ENCODE results near the gene CRK.
"Not testable (repeated sequence)": the region's sequence is repeated elsewhere in the genome, so short reads cannot be mapped to it uniquely, and the experiment has no call there.

Gene CRK

DNA sequence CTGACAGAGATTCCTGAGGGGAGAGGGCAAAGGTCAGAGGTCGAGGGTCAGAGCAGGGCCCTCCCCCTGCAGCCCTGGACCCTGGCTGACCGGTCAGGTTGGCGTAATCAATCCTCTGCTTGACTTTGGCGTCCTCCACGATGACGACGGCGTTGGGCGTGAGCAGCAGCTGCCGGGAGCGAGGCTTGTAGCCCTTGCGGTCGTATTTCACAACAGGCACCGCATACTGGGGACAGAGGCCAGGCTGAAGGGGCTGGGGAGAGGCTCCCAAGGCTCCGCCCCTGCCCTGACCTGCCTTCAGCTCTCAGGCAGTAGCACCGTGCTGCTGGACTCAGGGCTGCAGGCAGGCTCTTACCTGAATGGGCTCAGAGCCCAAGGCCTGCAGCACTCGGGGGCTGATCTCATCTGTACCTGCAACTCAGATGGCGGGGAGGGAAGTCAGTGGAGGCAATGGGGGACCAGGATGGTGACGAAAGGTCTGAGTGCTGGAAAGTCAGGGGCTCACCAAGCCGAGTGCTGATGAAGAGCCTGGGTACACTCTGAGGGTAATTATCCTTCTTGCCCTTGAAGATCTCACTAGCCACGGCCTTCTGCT, 12.0 kb upstream of the CRK start:
- DNase-seq (ENCODE audit: low read depth in 4 of 4, low spot score in 1 of 4): no peak

DNA sequence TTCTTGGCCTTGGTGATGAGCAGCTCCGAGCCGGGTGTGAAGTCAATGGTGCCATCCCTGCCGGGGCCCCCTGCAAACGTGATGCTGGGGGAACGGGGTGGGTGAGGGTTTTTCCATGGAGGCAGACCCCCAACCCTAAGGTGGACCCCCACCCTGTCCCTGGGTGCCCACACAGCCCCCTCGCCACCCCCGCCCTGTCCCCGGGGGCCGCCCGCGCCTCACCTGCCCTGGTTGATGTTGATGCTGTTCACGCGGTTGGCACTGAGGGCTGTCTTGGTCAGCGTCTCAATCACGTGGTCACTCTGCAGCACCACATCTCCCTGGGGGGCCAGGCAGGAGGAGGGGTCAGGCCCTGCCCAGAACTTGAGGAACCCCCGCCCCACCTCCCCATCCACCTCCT, 11.2 kb upstream of the CRK start:
- no peak for DNase-seq (ENCODE audit: low read depth in 4 of 4, low spot score in 1 of 4)

DNA sequence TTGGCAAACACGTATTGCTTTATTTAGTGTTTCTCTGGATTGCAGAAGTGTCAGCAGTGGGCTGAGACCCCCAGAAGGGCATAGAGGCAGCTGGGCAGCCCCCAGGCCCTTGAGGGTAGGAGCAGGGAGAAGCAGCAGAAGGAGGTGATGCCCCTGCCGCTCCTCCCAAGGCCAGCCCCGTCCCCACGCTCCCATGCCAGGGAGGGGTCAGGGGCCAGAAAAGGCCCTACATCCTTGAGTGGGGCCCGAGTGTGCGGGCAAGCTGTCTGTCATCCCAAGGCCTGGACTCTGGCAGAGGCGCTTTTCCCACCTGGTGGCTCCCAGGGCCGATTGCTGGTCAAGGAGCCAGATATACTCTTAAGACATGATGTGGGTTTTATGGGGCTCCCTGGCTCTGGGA, 8.2 kb upstream of the CRK start:
- DNase-seq (ENCODE audit: low read depth in 4 of 4, low spot score in 1 of 4): no peak

DNA sequence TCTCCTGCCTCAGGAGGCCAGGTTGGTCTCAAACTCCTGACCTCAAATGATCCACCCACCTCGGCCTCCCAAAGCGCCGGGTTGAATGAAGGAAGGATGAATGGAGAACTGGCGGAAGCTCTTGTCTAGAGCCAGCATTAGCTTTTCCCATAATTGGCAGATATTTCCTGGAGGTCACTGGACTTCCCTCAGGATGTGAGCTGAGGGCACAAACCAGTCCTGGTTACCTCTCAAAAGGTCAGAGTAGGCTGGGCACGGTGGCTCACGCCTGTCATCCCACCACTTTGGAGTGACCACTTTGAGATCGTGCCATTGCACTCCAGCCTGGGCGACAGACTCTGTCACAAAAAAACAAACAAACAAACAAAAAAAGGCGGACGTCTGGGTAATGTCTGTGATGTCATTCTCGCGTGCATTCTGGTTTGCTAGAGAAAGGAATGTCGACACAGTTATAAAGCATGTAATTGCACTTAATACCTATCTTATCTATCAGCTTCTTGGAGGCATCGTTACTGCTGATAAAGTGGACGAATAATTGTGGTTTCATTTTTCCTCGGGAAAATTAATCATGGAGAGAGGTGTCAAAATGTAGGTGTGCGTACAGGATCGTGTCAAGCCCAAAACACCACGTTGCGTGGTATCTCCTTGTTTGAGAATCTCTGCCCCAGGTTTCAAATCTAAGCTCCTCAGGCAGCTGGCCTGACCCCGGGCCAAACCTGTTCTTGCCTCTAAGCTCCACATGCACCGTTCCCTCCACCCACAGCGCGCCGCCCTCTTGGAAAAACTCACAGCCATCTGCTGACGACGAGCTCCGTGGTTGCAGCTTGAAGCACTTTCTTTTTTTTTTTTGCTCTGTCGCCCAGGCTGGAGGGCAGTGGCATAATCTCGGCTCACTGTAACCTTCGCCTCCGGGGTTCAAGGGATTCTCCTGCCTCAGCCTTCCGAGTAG, 6.4 kb upstream of the CRK start:
- no peak for DNase-seq (ENCODE audit: low read depth in 4 of 4, low spot score in 1 of 4)

DNA sequence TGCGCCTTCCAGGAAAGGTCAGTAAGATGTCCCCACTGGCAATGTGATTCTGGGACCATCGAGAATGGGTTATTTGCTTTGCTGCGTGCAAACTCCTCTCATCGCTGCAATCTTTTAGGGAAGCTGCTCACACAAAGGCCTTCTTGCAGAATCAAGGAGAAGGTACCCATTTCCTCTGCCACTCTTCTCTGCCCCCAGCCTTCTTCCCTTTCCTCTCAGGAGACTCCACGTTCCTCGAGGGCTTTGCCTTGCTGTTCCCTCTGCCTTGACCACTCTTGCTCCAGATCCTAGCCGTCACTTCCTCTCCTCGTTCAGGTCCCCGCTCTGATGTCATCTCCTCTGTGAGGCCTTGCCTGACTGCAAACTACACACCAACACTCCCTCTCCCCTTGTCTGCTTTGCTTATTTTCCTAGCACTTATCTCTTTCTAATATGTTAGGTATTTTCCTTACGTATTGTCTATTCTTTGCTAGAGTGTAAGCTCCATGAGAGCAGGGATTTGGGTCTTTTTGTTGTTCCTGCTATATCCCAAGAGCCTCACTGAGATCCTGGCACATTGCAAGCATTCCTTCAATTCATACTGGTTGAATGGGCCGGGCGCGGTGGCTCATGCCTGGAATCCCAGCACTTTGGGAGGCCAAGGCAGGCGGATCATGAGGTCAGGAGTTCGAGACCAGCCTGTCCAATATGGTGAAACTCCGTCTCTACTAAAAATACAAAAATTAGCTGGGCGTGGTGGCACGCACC, 5.3 kb upstream of the CRK start:
- no peak for DNase-seq (ENCODE audit: low read depth in 4 of 4, low spot score in 1 of 4)

DNA sequence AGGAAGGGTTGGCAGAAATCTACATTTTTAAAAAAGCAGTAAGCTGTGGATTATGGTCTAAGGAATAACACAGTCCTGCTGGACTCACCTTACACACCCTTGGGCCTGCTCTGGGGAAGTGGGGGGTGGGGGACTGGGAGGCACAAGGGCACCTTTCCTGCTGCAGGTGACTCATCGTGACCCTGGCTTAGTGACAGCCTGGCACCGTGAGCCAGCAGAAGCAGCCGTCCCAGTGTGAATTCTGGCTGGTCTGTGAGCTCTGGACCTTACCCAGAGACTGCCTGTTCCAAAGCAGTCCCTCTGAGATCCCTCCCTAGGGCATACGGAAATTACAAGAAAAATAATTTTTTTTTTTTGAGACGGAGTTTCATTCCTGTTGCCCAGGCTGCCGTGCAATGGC, 4.2 kb upstream of the CRK start:
- DNase-seq (ENCODE audit: low read depth in 4 of 4, low spot score in 1 of 4): no peak

DNA sequence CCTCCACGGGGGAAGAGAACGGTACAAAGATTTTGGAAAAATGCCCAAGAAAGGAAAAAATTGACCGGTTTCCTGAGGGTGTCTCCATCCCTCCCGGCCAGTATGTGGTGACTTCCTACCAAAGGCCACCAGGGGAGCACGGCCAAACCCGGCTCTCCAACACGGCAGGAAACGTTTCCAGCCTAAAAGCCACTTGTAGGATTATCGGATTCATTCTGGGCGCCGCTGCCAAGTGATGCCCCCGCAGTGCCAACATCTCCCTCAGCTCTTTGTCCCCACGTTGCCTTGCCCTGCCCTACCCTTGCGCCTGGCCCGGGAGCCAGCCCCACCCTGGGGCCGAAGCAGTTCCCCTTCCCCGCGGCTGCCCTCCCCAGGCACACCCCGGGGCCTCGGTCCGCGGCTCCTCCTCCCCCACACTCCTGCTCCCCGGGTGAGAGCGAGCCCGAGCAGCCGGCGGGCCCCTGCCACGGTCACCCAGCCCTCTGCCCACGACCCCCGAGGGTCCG, 688 bp downstream of the CRK start:
- DNase-seq (ENCODE audit: low read depth in 4 of 4, low spot score in 1 of 4): peak in 1 of 4 experiments; percentile 15

DNA sequence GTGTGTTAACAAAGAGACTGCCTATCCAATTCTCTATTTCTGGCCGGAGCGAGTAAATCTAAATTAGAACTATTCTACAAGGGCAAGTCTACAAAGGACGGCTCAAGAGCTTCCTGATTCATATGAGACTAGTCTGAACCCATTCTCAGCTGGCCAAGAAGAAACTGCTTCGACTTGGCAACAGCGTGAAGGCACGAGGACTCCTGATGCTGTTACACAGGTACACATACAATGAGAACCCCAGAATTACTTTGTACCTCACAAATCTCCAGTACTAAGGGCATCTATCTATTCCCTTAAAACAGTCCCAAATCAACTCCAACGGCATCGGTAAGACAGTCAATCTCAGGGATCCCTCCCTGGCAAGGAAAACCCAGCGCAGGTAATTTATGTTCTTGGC, 1.5 kb downstream of the CRK start:
- DNase-seq (ENCODE audit: low read depth in 4 of 4, low spot score in 1 of 4): no peak

DNA sequence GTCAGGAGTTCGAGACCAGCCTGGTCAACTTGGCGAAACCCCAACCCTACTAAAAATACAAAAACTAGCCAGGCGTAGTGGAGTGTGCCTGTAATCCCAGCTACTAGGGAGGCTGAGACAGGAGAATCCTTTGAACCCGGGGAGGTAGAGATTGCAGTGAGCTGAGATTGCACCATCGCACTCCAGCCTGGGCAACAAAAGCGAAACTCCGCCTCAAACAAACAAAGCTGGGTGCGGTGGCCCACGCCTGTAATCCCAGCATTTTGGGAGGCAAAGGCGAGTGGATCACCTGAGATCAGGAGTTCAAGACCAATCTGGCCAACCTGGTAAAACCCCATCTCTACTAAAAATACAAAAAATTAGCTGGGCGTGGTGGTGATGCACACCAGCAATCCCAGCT, 2.3 kb downstream of the CRK start:
- not testable (repeated sequence) for DNase-seq (ENCODE audit: low read depth in 4 of 4, low spot score in 1 of 4)

DNA sequence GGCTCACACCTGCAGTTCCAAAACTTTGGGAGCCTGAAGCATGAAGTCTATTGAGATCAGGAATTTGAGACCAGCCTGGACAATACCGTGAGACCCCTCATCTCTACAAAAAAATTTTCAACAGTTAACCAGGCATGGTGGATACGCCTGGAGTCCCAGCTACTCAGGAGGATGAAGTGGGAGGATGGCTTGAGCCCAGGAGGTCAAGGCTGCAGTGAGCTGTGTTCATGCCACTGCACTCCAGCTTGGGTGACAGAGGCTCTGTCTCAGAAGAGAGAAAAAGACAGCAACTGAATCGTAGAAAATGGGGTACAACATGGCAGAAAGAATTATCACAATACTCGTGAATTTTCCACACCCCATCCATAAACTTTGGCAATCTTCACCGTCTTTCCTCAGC, 3.2 kb downstream of the CRK start:
- DNase-seq (ENCODE audit: low read depth in 4 of 4, low spot score in 1 of 4): no peak

DNA sequence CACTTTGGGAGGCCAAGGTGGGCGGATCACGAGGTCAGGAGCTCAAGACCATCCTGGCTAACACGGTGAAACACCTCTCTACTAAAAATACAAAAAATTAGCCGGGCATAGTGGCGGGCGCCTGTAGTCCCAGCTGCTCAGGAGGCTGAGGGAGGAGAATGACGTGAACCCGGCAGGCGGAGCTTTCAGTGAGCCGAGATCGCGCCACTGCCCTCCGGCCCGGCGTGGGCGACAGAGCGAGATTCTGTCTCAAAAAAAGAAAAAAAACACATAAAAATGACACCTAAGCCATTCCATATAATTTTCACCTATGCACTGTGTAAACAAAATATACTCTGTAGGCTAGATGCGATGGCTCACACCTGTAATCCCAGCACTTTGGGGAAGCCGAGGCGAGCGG, 5.8 kb downstream of the CRK start:
- not testable (repeated sequence) for DNase-seq (ENCODE audit: low read depth in 4 of 4, low spot score in 1 of 4)

DNA sequence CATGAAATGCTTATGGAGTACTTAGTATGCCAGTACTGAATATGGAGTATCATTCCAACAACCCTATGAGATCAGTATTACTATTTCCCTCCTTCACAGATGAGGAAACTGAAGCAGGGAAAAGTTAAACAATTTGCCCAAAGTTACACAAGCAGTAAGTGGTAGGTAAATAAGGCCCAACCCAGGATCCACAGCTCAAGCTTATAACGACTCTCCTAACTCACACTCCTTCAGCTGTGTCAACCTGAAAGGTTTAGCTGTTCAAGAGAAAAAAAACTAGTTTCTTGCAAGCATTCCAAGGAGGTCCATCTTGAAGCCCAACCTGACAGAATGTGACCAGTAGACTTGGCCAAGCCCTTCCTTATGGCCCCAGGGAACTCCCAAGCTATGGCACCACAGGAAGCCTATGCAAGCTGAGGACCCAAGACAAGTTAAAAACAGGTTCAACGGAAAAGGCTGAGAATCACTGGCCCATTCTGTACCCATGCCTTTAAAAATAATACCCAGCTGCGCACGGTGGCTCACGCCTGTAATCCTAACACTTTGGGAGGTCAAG, 6.5 kb downstream of the CRK start:
- DNase-seq (ENCODE audit: low read depth in 4 of 4, low spot score in 1 of 4): no peak

DNA sequence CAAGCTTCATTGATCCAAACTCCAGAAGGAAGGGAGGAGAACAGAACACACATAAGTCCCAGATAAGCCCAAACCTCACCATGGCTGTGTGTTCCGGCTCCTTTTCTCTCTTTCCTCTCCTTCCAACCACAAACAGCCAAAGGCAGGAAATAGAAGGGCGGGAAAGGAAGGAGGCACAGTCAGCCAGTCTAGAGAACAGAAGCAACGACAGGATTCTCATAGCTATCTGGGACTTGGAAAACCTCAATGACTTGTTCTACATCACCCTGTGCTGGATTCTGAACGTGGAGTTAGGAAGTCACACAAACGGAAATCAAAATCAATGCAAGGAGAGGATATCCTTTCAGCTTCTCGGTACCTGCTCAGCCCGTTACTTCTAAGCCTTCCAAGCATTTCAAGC, 9.0 kb downstream of the CRK start:
- no peak for DNase-seq (ENCODE audit: low read depth in 4 of 4, low spot score in 1 of 4)

DNA sequence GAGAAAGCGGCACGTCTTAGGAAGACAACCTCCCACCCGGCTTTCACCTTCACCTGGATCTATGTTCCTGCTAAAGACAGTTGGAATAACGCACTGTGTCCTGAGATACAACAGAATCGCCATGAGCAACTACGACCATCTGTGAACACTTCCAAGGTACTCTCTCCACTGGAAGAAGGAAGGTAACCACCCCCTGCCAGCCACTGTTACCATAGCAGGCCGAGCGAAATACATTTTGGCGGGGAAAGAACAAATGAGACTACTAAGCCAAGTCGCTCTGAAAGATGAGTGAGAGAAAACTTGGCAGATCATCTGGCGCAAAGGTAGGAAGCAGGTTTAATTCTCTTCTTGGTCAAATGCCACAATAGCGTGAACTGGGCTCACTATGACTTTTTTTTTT, 9.8 kb downstream of the CRK start:
- DNase-seq (ENCODE audit: low read depth in 4 of 4, low spot score in 1 of 4): no peak

DNA sequence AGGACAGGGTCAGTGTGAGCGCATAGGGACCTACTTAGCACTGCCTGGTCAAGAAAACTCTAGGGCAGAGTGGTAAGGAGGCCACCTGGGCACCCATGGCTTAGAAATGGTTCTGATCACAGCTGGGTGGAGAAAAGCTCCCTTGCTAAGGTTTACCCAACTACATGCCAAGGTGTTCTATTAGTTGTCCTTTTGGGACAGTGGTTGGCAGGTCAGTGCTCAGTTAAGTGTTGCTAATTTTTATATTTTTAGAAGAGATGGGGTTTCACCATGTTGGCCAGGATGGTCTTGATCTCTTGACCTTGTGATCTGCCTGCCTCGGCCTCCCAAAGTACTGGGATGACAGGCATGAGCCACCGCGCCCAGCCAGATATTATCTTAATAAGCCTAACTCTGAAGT, 10.3 kb downstream of the CRK start:
- not testable (repeated sequence) for DNase-seq (ENCODE audit: low read depth in 4 of 4, low spot score in 1 of 4)

DNA sequence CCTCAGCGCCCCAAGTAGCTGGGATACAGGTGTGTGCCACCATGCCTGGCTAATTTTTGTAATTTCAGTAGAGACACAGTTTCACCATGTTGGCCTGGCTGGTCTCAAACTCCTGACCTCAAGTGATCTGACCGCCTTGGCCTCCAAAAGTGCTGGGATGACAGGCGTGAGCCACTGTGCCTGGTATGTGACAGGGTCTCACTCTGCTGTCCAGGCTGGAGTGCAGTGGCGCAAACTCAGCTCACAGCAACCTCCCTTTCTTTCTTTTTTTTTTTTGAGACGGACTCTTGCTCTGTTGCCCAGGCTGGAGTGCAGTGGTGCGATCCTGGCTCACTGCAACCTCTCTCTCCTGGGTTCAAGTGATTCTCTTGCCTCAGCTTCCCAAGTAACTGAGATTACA, 13.3 kb downstream of the CRK start:
- not testable (repeated sequence) for DNase-seq (ENCODE audit: low read depth in 4 of 4, low spot score in 1 of 4)

DNA sequence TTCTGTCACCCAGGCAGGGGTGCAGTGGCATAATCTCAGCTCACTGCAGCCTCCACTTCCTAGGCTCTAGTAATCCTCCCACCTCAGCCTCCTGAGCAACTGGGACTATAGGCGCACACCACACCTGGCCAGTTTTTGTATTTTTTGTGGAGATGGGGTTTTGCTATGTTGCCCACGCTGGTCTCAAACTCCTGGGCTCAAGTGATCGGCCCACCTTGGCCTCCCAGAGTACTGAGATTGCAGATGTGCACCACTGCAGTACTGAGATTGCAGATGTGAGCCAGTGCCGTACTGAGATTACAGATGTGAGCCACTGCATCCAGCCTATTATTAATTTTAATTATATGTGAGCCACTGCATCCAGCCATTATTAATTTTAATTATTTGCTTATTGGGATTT, 13.8 kb downstream of the CRK start:
- DNase-seq (ENCODE audit: low read depth in 4 of 4, low spot score in 1 of 4): no peak

DNA sequence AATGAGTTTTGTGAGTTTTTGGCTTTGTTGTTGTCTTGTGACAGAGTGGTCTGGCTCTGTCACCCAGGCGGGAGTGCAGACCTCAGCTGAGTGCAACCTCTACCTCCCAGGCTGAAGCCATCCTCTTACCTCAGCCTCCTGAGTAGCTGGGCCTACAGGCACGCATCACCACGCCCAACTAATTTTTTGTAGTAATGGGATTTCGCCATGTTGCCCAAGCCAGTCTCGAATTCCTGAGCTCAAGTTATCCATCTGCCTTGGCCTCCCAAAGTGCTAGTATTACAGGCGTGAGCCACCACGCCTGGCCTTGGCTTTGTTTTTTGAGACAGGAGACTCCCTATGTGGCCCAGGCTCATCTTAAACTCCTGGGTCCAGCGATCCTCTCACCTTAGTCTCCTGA, 15.1 kb downstream of the CRK start:
- no peak for DNase-seq (ENCODE audit: low read depth in 4 of 4, low spot score in 1 of 4)

DNA sequence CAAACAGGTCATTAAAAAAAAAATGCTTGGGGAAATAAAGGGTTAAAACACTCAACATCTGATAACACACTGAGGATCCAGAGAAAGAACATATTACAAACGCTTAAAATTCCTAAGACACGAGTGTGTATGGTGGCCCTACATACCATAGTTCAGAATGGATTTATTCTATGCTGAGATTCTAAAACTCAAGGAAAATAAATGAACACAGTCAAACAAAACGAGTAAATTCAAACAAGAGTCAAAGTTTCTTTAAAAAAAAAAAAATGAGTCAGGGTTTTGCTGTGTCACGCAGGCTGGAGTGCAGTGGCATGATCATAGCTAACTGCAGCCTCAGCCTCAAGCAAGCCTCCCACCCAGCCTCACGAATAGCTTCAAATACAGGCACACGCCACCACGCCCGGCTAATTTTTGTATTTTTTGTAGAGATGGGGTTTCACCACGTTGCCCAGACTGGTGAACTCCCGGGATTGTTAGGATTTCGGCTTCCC, 17.4 kb downstream of the CRK start:
- DNase-seq (ENCODE audit: low read depth in 4 of 4, low spot score in 1 of 4): no peak

DNA sequence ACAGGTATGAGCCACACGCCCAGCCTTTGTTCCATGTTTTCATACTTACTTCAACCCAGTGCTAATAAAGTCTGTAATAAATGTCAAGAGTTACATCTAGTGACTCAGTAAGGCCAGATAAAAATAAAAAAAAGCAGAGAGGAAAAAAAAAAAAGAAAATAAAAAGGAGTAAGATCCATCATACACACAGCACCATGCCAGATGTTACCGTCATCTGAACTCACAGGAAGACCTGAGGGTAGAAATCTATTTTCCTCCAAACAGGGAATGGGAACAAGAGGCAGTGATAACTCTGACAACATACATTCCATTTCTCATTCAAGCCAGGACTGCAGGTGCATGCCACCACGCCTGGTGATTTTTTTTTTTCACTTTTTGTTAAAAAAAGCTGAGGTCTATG, 20.7 kb downstream of the CRK start:
- DNase-seq (ENCODE audit: low read depth in 4 of 4, low spot score in 1 of 4): no peak

DNA sequence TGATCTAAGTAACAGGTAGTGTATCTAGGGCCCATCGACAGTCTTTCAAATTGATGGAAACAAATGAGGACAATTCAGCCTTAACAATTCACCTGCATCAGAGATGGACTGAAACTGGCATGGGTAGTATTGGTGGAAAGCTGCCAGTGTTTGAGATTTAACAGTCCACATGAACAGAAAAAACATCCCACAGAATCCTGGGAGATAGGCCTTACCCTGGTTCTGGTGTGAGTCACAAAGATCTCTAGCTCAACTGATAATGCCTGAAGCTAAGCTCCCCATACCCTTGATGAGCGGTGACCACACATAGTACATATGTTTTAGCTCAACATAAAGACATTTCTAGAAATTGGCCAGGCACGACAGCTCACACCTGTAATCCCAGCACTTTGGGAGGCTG, 21.9 kb downstream of the CRK start:
- no peak for DNase-seq (ENCODE audit: low read depth in 4 of 4, low spot score in 1 of 4)

Measured in stimulated activated CD4-positive, alpha-beta T cell treated with anti-CD3 and anti-CD28 coated beads, Interleukin-1b, Interleukin-23, amount 100 ng/mL, for 24 hours (primary cell).